Measurements from ENCODE around the gene MT1M.
"Not testable (repeated sequence)": the region's sequence is repeated elsewhere in the genome, so short reads cannot be mapped to it uniquely, and the experiment has no call there.

Gene MT1M

GRCh38 chr16:56673921-56674320, 41.5 kb downstream of the MT1M start:
- DNase-seq (ENCODE audit: low spot score) = peak; percentile 43

DNA sequence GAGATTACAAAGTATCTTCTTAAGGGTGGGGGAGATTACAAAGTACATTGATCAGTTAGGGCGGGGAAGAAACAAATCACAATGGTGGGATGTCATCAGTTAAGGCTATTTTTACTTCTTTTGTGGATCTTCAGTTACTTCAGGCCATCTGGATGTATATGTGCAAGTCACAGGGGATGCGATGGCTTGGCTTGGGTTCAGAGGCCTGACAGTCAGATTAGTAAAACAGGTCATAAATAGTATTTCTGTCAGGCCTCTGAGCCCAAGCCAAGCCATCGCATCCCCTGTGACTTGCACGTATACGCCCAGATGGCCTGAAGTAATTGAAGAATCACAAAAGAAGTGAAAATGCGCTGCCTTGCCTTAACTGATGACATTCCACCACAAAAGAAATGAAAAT, 42.1 kb downstream of the MT1M start:
- DNase-seq (ENCODE audit: low spot score) = not testable (repeated sequence)

- DNase-seq (ENCODE audit: low spot score) = no peak
Measured at GRCh38 chr16:56675685-56676210, 43.3 kb downstream of the MT1M start.

DNA sequence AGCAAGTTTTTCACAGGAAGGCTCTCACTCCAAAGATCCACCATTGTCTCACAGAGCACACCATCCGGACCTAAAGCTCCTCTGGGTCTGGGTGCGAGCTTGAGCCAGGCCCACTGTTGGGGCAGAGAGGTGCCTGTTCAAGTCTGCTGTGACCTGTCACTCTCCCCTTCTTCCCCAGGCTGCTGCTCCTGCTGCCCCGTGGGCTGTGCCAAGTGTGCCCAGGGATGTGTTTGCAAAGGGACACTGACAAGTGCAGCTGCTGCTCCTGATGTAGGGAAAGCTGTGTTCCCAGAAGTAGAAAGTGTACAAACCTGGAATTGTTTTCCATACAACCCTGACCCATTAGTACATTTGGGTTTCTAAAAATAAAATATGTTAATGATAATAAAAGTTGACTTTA, 45.0 kb downstream of the MT1M start:
- no peak for DNase-seq (ENCODE audit: low spot score)

GRCh38 chr16:56679078-56679730, 46.7 kb downstream of the MT1M start:
- DNase-seq (ENCODE audit: low spot score) = no peak

DNA sequence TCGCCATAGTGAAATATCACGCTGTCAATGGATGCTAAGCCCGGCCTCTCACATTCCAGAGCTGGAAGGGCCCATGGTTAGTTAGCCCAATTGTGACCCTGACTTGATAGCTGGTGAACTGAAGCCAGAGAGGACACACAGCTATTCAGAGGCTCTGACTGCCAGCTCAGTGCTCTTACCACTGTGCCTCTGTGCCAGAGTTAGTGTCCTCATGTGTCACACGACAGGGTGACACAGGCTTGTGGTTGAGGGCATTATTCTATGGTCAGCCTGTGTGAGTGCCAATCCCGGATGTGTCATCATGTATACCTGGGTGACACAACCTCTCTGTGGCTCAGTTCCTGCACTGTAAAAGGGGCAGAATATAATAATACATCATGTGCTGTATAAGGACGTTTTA, 47.4 kb downstream of the MT1M start:
- DNase-seq (ENCODE audit: low spot score) = no peak

DNA sequence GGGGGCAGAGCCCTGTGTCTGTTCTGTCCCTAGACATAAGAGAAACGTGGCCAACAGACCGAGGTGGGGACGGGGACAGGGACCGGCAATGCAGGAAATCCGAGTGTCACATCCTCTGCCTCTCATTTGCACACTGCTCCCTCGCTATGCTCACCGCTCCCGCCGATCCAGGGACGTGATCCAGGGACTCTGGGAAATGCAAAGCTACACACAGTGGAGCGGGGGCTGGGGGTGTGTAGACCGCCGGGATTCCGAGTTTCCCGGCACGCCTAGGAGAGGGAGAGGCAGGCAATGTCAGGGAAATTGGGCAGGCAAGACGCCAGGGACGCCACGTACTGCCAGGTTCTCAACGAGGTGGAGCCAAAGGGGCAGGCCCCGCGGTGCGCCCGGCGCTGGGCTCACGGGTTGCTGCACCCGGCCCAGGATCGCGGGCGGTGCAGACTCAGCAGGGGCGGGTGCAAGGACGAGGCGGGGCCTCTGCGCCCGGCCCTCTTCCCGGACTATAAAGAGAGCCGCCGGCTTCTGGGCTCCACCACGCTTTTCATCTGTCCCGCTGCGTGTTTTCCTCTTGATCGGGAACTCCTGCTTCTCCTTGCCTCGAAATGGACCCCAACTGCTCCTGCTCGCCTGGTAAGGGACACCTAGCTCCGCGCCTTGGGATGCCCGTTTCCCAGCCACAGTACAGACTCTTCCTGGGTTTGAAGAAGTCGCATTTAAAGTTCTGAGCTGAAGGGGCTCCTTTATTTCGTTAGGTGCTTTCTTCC, 49.7 kb downstream of the MT1M start, which contains the start of gene MT1X:
Gene MT1X (plus strand): TSS at position 532 of the 764 bp plus-strand sequence. CDS start 71 bp downstream, at position 603.
- peak; percentile 80 for DNase-seq (ENCODE audit: low spot score)

- DNase-seq (ENCODE audit: low spot score) = no peak
Measured at GRCh38 chr16:56682703-56683397, 50.4 kb downstream of the MT1M start.
